Transverse colon (tissue), 4 donors: ENCODE measurements around the gene AGR2.

Source experiments
- POLR2AphosphoS5 ChIP-seq, 3 donors: sonication (generic); formaldehyde crosslinking; IDR thresholded peaks; one replicate each; pipeline ENCODE4 v1.6.1; 2016; ENCODE audit warnings: antibody characterized with exemption in 3 of 3
- TF ChIP-seq, protein P1 (sequence below), 5 experiments: fragments of 200-600 bp in 3 of 5; fragments of 450-650 bp in 2 of 5; sonication (generic) in 3 of 5; IDR thresholded peaks; 1 replicate in 2 of 5; 2 replicates in 3 of 5; pipeline ENCODE4 v1.5.1; 2016 to 2017; ENCODE audit warnings: antibody characterized with exemption in 5 of 5, inconsistent platforms in 3 of 5, mild to moderate bottlenecking in 2 of 5, moderate library complexity in 1 of 5

DNA sequence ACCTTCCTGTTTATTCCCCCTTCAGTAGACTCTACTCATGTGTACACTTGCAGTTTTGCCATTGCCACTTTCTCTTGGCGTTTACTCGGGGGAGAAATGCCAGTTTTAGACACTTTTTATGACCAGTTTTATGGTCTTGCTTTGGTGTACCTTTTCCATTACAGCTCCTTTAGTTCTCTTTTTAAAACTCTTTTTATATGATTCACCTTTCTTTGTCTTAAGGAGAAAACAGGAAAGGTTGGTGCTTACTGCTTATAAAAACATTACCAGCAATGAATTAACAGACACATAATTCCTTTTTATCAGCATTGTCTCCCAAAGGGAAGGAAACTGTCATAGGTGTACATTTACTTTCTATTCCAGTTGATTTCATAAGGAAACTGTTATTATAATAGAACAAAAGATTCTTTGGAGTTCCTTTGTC is 39.4 kb downstream of the AGR2 start:
- no peak for TF ChIP-seq POLR2AphosphoS5 (IDR thresholded peaks at IDR 0.05)
- TF ChIP-seq, protein P1, sequence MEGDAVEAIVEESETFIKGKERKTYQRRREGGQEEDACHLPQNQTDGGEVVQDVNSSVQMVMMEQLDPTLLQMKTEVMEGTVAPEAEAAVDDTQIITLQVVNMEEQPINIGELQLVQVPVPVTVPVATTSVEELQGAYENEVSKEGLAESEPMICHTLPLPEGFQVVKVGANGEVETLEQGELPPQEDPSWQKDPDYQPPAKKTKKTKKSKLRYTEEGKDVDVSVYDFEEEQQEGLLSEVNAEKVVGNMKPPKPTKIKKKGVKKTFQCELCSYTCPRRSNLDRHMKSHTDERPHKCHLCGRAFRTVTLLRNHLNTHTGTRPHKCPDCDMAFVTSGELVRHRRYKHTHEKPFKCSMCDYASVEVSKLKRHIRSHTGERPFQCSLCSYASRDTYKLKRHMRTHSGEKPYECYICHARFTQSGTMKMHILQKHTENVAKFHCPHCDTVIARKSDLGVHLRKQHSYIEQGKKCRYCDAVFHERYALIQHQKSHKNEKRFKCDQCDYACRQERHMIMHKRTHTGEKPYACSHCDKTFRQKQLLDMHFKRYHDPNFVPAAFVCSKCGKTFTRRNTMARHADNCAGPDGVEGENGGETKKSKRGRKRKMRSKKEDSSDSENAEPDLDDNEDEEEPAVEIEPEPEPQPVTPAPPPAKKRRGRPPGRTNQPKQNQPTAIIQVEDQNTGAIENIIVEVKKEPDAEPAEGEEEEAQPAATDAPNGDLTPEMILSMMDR (IDR thresholded peaks at IDR 0.05), result no peak
